CD4-positive, alpha-beta T cell treated with Interleukin-10 for 1 hour (primary cell): Measurements from ENCODE around the gene G6PD.

Experiments used
- DNase-seq: peaks from one replicate; pipeline ENCODE4 v3.0.0-alpha.2; 2020

The G6PD gene

GRCh38 chrX:154486052-154486395, 60.6 kb downstream of the G6PD start:
- DNase-seq: peak; percentile 35

- DNase-seq: no peak
Measured at GRCh38 chrX:154485150-154486051, 61.2 kb downstream of the G6PD start.

DNA sequence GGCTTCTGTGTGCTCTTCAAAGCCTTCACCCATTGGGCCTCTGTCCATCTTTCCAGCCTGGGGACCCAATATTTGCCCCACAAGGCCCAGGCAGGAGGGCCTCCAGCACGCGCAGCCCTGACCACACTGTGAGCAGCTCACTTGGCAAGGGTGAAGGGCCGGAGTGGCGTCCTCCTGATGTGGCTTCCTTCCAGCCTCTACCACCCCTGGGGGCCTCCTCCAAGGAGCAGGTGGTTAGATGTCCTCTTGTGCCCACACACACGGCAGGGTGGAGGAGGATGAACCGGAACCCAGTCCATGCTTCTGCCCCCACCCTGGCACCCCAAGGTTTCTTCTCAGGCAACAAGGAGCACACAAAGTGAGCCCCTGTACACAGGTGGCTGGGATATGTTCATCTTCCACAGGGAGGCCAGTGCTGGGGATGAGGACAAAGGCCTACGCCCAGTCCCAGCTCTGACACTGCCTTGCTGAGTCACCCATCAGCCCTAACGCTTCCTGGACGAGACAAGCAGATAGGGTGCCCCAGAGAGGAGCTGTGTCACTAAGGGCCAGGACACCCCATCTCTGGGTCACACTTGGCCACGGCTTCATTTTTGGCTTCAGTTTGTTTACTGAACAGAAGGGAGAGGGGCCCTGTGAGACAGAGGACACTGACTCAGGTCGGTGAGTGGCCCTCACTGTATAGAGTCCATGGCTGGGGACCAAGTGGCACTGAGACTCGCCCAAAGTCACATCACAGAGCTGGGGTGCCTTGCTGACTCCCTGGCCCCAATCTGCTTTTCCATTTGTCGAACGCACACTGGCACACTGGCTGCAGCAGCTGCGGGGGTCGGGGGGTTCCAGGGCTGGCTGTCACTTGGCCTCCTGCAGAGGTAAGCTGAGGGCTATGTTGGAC, 62.1 kb downstream of the G6PD start:
- no peak for DNase-seq

DNA sequence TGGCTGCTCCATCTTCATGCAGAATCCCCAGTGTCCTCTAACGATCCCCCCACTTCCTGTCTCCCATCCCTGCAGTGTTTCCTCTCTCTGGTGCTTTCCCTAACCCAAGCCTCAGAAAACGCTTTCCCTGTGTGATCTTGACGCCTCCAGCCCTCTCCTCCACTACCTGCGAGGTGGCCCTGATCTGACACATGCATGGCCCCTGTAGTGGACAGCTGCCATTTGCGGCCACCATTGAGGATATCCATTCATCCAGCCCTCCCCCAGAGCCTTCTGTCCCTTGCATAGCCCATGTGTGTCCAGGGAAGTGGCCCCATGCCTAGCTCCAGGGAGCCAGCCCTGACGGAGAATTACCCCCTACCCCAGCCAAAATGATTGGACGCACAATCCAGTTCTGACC, 63.3 kb downstream of the G6PD start:
- DNase-seq: no peak

- no peak for DNase-seq
Measured at GRCh38 chrX:154482786-154483185, 63.9 kb downstream of the G6PD start.

DNA sequence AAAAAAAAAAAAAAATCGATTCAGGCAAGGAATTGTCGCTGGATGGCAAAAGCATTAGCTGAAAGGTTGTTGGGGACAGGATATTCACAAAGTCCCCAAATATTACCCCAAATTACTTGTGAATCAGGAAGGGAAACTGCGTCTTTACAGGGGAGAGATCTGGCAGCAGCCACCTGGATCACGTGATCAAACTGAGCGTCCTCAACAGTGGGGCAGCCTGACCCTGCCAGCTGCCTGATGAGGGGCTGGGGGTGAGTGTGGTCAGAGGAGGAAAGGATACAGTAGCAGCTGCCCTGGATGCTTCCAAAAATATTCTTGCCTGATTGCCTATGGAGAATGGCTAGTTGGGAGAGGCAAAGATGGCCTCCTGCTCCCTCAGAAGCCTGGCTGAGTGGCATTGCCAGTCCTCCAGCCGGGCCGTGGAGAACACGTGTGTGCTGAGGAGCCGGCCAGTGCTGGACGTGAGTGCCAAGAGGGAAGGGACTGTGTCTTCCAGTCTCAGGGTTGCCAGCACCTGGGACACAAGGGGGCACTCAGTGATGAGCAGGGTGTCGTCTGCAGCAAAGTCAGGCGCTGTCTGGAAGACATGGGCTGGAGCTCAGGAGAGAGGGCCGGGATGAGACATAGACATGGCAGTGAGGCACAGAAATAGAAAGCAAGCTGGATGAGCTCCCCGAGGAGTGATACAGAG, 64.6 kb downstream of the G6PD start:
- DNase-seq: no peak
